Epithelial cell of esophagus (primary cell): Measurements from ENCODE around the gene TPM1.

ENCODE experiments used
- DNase-seq: peaks from one replicate; pipeline ENCODE4 v3.0.0; 2010; ENCODE audit warnings: low read depth
- H3K4me3 ChIP-seq: 2 replicates; pipeline ENCODE4 v1.5.1; 2011; ENCODE audit warnings: mild to moderate bottlenecking, low read length, control low read depth
- TF ChIP-seq, protein P1 (sequence below): IDR thresholded peaks from 2 replicates; pipeline ENCODE4 v1.5.1; 2011; ENCODE audit warnings: low read depth, mild to moderate bottlenecking, low read length, control low read depth, inconsistent platforms; ENCODE audit not compliant: insufficient read depth; ENCODE audit errors: missing control alignments

The TPM1 gene

DNA sequence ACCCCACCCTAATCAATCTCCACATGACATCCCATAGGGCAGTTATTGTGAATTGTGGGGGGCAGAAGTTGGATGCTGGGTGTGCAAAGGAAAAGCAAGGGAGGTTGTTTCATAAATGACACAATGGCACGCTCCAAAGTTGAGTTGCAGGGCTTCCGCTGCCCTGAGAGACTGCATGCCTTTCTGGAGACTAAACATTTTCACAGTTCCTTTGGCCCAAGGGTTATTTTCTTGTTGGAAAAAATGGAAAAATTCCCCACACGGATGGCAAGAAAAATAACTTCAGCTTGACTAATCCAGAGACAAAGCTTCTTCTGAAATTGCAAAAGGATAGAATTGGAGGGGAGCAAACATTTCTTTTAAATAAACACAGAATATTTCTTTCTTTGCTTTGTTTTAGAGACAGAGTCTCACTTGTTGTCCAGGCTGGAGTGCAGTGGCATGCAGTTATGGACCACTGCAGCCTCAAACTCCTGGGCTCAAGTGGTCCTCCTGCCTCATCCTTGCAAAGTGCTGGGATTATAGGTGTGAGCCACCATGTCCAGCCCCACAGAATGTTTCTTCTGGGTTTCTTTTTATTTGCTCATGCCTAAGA, 19.1 kb upstream of the TPM1 start:
- DNase-seq = peak; percentile 43
- no peak overlapping the region for H3K4me3 ChIP-seq
- TF ChIP-seq, protein P1, sequence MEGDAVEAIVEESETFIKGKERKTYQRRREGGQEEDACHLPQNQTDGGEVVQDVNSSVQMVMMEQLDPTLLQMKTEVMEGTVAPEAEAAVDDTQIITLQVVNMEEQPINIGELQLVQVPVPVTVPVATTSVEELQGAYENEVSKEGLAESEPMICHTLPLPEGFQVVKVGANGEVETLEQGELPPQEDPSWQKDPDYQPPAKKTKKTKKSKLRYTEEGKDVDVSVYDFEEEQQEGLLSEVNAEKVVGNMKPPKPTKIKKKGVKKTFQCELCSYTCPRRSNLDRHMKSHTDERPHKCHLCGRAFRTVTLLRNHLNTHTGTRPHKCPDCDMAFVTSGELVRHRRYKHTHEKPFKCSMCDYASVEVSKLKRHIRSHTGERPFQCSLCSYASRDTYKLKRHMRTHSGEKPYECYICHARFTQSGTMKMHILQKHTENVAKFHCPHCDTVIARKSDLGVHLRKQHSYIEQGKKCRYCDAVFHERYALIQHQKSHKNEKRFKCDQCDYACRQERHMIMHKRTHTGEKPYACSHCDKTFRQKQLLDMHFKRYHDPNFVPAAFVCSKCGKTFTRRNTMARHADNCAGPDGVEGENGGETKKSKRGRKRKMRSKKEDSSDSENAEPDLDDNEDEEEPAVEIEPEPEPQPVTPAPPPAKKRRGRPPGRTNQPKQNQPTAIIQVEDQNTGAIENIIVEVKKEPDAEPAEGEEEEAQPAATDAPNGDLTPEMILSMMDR = no peak

DNA sequence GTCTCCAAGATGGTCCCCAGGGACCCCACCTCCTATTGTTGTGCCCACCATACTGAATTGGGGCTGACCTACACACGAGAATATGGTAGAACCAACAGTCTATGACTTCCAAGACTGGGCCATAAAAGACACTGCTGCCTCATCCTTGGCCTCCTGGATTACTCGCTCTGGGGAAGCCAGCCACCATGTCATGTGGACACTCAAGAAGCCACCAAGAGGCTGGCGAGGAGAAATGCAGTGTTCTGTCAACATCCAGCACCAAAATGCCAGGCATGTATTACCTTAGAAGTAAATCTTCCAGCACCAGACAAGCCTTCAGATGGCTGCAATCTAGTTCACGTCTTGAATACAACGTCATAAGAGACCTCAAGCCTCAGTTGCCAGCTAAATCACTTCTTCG, 17.1 kb upstream of the TPM1 start:
- TF ChIP-seq, protein P1 = no peak
- no peak for DNase-seq
- no peak overlapping the region for H3K4me3 ChIP-seq

DNA sequence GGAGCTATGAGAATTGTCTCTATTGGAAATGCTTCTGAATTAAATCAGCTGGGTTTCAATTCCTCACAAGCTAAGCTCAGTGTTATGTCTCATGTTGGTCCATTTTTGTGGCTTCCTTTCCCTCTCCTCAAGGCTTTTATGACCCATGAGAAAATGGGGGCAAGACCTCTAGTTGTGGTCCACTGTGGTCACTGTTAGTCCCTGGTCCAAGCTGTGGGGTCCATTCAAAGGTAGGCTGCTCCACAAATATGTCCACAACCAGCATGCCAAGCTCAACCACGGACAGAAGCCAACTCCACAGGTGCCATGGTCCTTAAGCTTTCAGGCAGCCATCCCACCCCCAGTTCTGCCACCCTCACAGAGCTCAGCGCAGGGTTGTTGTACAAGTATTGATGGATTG, 14.9 kb upstream of the TPM1 start:
- TF ChIP-seq, protein P1 = no peak
- H3K4me3 ChIP-seq = no peak overlapping the region
- DNase-seq = no peak

GRCh38 chr15:63028442-63029110, 14.0 kb upstream of the TPM1 start:
- no peak for DNase-seq
- TF ChIP-seq, protein P1 = no peak
- H3K4me3 ChIP-seq = no peak overlapping the region

DNA sequence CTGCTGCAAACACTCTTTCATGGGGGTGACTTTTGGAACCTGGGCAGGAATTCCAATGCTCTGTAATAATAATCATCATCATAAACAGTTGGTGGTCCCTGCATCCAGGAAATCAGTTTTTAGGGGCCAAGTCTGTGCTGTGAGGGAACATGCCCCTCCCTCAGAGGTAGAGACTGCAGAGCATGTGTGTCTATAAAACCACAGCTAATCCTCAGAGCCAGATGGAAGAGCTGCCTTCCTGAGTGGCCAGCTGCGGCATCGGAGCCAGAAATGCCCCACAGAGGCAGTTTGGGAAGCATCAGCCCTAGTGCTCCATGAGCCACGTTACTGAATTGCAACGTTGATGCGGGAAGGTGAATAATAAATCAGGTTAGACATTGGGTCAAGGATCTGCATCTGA, 12.9 kb upstream of the TPM1 start:
- TF ChIP-seq, protein P1 = no peak
- H3K4me3 ChIP-seq = no peak overlapping the region
- no peak for DNase-seq

GRCh38 chr15:63030101-63030551, 12.4 kb upstream of the TPM1 start:
- no peak overlapping the region for H3K4me3 ChIP-seq
- no peak for DNase-seq
- TF ChIP-seq, protein P1 = no peak

- TF ChIP-seq, protein P1 = no peak
- no peak for DNase-seq
- no peak overlapping the region for H3K4me3 ChIP-seq
These were observed 8.0 kb upstream of the TPM1 start for GRCh38 chr15:63034578-63034977.
